DMS53 treated with DMSO at 0.1 percent for 48 hours (cell line): ENCODE data around the gene TUSC2.
A peak's percentile ranks its signal among the peaks of the same experiment; 100 is the strongest.

Experiments used
- DNase-seq: peaks from one replicate; lab custom pipeline; 2025; ENCODE audit not compliant: unreplicated experiment; lab: John Stamatoyannopoulos, UW

Gene TUSC2

DNA sequence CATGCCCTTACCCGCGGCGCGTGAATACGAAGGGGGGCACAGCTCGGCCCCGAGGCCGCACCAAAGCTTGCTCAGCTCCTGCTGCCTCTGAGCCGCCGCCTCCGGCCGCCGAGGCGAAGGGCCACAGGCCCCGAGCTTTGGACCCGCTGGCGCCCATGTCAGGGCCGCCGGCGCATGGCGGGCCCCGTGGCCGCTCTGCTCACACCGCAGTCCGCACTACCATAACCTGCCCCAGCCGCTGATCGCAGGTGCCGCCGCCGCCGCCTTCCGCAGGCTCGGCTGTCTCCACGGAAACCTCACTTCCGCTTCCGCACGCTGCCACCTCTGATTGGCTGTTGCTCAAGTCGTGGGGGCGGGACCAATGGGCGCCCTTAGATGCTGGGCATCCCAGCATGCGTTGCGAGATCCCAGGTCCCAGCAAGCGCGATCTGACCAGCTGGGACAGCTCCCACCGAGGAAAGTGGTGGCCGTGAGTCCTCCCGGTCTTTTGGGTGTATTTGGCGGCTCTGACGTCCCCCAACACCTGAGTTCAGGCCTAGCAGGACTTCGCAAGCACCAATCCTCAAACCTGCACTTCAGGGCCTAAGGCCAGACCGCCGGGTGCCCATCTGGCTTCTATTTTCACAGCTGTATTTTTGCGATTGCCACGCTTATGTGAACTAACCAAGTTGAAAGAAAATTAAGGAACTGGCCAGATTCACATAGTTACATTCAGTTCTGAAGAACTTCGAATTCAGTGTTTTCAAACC is at the start of gene TUSC2:
Gene TUSC2 (minus strand): TSS at position 281 of the 749 bp plus-strand sequence. CDS start 124 bp downstream, at position 157.
- peak; percentile 56 for DNase-seq

DNA sequence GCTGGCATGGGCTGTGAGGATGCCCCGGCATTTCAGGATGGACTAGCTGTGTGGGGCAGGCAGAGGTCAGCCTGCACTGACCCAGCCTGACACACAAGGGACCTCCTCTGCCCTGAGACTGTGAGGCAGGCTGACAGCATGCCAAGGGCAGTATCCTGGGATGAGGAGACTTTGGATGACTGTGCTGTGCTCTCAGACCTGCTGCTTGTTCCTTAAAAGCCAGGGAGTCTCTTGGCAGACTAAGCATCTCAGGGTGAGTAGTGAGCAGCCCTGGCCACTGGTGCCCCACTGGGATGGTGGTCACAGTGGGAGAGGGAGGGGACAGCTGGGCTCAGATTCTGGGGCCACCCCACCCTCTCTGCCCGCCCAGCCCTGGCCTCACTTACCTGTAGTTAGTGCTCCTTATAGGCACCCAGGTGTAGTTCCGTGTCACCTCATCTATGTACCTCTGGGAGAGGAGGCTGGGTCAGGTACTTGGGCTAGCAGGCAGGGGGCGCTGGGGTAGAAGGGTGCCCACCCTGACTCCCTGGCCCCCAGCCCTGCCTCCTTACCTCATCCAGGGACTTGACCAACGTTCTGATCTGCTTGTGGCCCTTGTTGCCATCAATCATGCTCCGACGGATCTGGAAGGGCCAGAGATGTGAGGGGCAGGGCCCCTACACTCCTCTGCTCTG is 47.4 kb upstream of the TUSC2 start:
- DNase-seq: no peak

- DNase-seq: no peak
Observed at GRCh38 chr3:50374363-50375257, 46.6 kb upstream of the TUSC2 start.

DNA sequence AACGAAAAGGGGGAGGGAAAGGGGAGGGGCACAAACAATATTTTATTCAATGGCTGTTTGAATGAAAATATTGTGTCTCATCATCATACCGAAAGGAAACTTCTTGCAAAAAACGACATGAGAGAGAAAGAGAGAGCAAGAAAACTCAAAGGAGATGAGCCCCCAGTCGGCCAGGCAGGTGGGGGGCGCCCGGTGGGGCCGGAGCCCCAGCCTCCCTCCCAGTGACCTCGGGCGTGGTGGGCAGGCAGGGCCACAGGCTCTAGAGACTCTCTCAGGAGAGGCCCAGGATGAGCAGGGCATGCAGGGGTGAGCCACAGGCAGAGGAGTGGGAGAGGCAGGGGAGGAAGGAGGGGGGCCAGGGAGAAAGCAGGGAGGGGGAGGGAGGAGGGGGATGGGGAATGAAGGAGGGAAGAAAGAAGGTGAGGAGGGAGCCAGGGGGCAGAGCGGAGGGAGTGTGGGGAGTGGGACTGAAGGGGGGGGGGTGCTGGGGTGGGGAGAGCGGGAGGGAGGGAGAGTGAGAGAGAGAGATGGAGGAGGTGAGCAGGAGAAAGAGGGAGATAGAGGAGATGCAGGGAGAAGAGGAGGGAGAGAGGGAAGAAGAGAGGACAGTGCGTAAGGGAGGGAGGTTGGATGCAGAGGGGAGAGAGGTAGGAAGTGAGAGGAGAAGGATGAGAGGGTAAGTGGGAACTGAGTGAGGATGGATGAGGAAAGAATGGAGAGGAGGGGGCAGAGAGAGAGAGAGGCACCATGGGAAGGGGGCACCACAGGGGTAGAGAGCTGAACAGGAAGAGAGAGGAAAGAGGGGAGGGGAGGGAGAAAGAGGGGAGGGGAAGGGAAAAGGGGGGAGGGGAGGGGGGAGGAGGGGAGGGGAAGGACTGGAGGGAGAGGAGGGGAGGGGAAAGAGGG is 45.4 kb upstream of the TUSC2 start:
- DNase-seq: no peak

DNA sequence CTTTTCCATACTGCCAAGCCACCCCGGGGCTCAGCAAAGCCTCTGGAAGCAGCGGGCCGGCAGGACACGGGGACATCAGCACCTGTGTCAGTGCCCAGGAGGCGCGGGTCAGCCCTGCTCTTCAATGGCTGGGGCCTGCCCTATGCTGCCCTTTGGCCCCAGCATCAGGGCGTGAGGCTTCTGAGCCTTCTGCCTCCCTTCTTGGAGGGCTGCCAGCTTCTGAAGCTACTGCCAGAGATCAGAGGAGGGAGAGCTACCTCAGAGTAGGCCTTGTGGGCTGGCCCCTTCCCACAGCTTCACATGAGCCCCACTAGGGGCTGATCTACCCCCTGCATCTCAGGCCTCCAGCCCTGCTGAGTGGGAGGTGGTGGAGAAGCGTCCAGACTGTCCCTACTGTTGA is 44.3 kb upstream of the TUSC2 start:
- DNase-seq: no peak

- DNase-seq: no peak
Observed at GRCh38 chr3:50371133-50371685, 43.2 kb upstream of the TUSC2 start.

DNA sequence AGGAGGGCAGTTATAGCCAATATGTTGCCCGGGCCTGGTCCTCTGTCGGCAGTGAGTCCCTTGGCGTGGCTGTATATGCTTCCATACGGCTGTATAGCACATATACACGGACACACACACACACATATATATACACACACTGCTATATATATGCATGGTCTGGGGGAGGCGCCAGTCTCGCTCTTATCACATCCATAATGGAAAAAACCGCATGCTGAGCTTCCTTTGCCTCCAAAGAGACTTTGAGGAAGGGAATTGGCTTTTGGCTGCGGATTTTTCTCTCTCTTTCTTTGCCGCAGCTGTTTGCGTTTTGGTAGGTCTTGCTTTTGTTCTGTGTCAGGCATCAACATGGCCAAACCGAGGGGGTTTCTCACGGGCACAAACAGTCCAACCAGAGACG is 42.6 kb upstream of the TUSC2 start:
- peak; percentile 6 for DNase-seq

DNA sequence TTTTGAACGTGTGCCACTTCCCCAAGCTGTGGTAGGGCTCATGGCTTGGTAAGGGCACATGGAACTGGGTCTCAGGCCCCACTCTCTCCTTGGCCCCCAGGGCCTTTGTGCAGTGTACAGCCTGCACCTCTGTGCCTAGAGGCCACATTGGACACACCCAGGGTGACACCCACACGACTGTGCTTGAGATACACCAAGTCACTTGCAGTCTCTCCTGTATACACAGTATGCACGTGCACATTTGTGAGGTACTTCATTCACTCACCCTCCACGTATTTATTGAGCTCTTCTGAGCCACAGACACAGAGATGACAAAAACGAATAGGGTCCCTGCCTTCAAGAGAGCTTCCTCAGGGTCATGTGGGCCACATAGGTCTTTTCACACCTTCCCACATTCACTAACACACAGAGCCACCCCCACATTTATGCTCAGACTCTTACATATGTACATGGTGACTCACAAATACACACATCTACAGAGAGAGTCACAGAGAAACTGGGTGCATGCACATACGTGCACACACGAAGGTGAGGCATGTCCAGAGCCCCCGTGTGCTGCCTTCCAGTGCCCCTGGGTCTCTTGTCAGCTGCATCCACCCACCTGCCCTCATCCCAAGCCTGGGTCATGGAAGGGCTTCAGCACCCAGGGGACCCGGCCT is 41.1 kb upstream of the TUSC2 start:
- no peak for DNase-seq

DNA sequence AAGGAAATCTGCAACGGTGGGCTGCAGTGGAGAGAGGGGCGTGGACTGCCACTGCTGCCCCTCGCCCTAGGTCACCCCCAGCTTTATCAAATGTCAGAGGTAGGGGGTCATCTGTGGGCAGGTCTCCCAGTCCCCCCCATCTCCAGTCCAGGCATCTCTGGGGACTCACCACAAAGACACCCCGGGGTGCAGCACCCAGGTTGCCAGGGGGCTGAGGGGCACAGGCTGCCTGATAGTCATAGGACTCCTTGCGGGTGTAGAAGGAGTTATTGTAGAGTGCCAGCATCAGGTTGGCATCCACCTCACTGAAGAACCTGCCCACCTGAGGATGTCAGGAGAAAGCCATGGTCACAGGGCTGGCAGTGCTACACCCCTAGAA is 37.8 kb upstream of the TUSC2 start:
- no peak for DNase-seq

DNA sequence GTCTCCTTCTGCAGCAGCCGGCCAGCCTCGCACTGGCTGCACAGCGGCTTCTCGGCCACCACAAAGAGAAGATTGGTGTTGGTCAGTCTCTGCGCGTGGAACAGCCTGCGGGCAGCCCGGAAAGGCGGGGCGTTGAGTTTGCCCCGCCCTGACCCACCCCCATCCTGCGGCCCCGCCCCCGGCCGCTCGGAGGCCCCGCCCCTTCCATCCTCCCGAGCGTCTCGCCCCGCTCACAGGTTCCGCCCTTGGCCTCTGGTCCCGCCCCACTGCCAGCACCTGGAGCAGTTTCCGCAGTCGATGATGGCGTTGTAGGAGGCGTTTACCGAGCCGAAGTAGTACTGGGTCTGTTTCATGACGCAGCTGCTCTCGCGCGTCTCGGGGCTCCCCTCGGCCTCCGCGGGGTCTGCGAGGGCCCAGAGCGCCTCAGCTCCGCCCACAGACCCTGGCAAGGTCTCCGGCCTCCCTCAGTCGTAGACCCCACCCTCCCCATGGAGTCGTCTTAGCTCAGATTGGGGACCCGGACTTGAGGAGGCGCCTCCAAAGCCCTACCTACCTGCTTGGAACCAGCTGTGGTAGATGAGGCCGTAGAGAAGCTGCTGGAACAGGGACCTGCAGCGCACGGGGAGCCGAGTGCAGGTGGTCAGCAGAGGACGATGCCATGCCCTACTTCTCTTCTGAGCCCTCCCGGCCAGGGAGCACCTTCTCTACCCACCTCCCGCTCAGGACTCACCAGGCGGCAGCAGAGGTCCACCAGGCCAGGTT is 37.2 kb upstream of the TUSC2 start:
- no peak for DNase-seq

GRCh38 chr3:50364573-50365079 is 36.6 kb upstream of the TUSC2 start:
- DNase-seq: no peak

- no peak for DNase-seq
Observed at GRCh38 chr3:50359760-50360110, 31.7 kb upstream of the TUSC2 start.

GRCh38 chr3:50358911-50359759 is 31.1 kb upstream of the TUSC2 start, which contains the start of gene TMEM115:
TSS of gene TMEM115 (minus strand) at chr3:50359521. CDS start at chr3:50359063, 458 bp downstream.
- peak; percentile 75 for DNase-seq

GRCh38 chr3:50358355-50358910 is 30.4 kb upstream of the TUSC2 start:
- no peak for DNase-seq

DNA sequence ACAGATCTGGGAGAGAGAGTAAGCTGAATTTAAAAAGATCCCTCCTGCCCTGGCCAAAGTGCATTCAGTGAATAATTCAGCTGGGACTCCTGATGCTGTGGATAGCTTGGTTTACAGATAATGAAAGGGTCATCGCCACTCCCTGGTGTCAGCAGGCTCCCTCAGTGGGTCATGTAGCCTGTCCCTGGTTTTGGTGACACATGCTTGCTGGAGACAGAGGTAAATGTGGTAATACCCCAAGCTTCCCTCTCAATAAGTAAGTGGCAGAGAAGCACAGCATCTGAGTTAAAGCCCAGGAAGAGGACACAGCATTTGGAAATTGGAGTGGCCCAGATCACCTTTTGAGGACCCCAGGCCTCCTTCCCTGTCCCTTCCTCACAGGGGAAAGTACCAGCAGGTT is 29.5 kb upstream of the TUSC2 start:
- no peak for DNase-seq

GRCh38 chr3:50356553-50356952 is 28.5 kb upstream of the TUSC2 start:
- no peak for DNase-seq

- DNase-seq: no peak
Observed at GRCh38 chr3:50355829-50356552, 28.0 kb upstream of the TUSC2 start.
